HG03558 (cell line): ENCODE measurements around the gene PTGES3.
A peak's percentile ranks its signal among the peaks of the same experiment; 100 is the strongest.
"Not testable (repeated sequence)": the region's sequence is repeated elsewhere in the genome, so short reads cannot be mapped to it uniquely, and the experiment has no call there.

Experiments used
- ATAC-seq: cut with Tn5 transposase; IDR thresholded peaks from one replicate; pipeline ENCODE4 v1.9.1; 2021; ENCODE audit warnings: moderate number of reproducible peaks; ENCODE audit not compliant: unreplicated experiment; ENCODE audit errors: extremely low read depth

The PTGES3 gene

DNA sequence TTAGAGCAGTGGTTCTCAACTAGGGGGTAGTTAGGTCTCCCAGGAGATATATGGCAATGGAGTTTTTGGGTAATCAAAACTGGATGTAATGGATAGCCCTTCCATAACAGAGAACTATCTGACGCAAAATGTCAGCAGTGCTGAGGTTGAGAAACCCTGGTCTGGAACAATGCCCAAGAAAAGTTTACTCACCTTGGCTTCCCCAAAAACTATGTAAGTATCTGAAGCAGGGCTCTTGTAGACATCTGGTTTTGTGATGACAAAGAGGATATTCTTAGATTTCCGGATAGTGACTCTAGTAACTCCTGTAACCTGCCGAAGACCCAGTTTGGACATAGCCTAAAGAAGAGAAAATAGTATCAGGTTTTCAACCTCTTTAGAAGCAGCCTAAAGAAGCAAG lies 25.3 kb upstream of the PTGES3 start:
- no peak for ATAC-seq

DNA sequence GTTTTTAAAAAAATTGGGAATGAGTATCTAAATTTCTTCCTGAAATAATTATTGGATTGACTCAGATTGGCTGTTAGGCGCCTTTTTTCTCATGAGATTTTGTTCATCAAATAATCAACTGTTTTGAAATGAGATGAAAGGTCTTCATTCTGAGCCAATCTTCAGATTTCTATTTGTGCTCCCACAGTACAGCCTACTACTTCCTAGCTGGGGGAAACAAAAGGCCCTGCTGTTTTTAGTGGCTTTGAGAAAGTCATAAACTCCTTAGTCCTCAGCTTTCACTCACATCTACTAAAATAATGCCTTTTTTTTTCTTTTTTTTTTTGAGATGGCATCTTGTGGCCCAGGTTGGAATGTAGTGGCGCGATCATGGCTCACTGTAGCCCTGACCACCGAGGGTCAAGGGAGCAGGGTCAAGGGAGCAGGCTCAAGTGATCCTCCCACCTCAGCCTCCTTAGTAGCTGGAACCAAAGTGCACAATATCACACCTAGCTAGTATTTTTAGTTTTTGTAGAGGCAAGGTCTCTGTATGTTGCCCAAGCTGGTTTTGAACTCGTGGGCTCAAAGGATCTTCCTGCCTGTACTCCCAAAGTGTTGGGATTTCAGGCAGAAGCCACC lies 21.8 kb upstream of the PTGES3 start:
- ATAC-seq, result no peak

GRCh38 chr12:56704522-56704921 lies 16.4 kb upstream of the PTGES3 start:
- ATAC-seq, result not testable (repeated sequence)

- no peak for ATAC-seq
Measured at GRCh38 chr12:56699020-56699661, 11.1 kb upstream of the PTGES3 start.

DNA sequence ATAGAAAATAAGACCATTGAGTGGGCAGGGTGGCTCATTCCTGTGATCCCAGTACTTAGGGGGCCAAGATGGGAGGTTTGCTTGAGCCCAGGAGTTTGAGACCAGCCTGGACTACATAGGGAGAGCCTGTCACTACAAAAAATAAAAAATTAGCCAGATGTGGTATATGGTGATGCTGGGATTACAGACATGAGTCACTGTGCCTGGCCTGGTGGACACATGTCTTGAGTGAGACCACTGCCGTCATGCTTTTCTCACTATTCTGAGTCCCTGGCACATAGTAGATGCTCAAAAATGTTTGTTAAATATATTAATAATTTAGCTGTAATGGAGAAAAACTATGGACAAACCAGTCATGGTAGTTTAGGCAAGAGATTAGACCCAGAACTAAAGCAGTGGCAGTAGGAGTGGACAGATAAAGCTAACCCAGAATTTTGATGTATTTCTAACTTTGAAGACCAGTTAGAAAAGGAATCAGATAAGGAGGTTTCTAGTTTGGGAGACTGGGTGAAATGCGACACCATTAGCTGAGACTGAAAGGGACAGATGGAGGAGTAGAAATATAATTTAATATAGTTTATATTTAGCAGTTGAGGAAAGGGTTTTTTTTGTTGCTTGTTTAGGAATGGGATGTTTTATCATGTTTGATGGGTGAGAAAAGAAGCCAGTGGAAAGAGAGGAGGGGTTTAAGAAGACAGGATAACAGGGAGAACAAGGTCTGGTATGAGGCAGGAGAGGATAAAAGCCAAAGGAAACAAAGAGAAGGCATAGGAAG lies 7.4 kb upstream of the PTGES3 start:
- no peak for ATAC-seq

DNA sequence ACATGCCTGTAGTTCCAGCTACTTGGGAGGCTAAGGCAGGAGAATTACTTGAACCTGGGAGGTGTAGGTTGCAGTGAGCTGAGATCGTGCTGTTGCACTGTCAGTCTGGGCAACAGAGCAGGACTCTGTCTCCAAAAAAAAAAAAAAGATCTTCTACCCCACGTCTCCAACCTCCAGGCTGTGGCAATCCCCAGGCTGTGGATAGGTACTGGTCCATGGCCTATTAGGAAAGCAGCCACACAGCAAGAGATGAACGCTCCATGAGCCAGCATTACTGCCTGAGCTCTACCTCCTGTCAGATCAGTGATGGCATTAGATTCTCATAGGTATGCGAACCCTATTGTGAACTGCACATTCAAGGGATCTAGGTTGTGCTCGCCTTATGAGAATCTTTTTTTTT lies 6.1 kb upstream of the PTGES3 start:
- no peak for ATAC-seq

DNA sequence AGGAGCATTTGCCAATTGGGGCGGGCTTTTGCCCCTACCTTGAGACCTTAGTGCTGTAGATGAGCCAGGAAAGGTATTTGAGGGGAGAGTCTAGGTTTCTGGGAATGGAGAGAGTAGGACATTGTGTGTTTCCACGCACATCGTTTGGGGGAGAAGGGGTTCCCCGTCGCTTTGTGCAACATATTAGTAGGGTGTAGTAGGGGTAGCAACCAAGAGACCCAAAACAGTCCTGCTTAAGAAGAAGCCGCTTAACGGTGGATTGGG lies 694 bp upstream of the PTGES3 start:
- peak; percentile 2 for ATAC-seq

DNA sequence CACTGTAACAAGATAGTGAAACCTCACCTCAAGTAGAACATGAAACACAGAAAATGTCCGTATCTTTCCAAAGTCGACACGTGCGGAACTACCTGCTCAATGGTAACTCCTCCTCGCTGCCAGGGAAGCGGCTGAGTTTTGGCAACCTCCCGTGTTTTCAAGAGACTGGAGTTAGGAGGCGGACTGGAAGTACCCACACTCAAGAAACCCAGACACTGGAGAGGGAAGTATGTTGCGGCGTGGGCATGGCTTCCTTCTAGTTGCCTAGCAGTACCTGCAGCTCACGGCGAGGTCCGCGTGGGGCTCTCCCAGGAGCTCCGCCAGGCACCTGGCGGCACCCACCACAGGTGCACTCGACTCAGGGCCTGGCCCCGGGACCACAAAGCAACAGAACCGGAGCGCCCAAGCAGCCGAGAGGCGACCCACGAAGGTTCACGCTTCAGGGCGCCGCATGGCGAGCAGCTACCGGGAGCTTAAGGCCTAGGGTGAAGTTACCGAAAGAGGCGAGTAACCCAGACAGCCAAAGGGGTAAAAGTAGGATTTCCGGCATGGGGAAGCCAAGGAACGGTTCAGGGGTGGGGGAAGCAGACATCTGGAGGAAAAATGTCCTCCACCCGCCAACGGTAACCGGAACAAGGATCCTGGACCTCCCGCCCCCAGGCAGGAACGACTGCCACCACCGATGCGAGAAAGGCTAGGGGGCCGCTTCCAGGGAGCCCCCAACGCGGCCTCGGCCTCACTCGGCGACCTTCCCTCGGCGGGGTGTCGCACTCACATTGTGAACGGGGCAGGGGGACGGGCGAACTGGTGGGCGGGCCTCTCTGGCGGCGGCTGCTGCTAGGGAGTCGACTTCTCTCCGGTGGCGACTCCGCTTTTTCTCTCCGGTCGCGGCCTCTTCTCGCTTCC lies 608 bp downstream of the PTGES3 start:
- no peak for ATAC-seq

GRCh38 chr12:56684745-56685359 lies 3.2 kb downstream of the PTGES3 start:
- ATAC-seq, result no peak

DNA sequence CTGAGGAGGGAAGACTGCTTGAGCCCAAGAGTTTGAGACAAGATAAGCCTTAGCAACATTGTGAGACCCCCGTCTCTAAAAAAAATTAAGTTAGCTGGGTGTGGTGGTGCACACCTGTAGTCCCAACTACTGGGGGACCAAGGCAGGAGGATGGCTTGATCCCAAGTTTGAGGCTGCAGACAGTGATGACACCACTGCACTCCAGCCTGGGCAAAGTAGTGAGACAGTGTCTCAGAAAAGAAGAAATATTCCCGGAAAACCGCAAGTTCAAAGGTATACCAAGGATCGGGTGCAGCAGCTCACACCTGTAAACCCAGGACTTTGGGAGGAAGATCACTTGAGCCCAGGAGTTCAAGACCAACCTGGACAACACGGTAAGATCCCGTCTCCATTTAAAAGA lies 5.8 kb downstream of the PTGES3 start:
- no peak for ATAC-seq

- no peak for ATAC-seq
Measured at GRCh38 chr12:56679883-56680575, 8.1 kb downstream of the PTGES3 start.

DNA sequence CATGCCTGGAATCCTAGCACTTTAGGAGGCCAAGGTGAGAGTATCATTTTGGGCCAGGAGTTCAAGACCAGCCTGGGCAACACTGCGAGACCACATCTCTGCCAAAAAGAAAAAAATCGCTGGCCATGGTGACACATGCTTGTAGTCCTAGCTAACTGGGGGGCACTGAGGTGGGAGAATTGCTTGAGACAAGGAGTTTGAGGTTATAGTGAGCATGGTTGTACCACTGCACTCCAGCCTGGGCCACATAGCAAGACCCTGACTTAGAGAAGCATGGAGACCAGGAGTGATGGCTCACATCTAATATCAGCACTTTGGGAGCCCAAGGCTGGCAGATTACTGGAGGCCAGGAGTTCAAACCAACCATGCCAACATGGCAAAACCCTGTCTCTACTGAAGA lies 9.2 kb downstream of the PTGES3 start:
- no peak for ATAC-seq

- no peak for ATAC-seq
Measured at GRCh38 chr12:56677680-56678079, 10.4 kb downstream of the PTGES3 start.

DNA sequence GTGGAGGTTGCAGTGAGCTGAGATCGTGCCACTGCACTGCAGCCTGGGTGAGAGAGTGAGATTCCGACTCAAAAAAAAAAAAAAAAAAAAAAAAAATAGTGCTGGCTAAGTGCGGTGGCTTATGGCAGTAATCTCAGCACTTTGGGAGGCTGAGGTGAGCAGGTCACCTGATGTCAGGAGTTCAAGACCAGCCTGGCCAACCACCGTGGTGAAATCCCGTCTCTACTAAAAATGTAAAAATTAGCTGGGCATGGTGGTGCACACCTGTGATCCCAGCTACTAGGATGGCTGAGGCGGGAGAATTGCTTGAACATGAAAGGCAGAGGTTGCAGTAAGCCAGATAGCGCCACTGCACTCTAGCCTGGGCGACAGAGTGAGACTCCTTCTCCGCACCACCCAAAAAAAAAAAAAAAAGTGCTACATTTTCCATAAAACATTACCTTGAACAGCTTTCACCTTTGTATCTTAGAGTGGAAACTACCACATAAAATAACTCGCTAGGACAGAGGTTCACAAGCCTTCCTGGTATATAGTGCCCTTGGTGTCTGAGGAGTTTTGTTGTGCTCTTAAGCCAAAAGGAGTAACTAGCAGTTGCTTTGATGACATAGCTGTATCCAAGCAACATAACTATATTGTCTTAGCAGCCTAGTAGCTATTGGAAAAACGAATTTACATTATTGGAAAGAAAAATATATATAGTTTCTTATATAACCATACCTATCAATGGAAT lies 11.1 kb downstream of the PTGES3 start:
- no peak for ATAC-seq

- ATAC-seq, result no peak
Measured at GRCh38 chr12:56671608-56672007, 16.5 kb downstream of the PTGES3 start.

GRCh38 chr12:56670836-56671235 lies 17.2 kb downstream of the PTGES3 start:
- no peak for ATAC-seq

- ATAC-seq, result no peak
Measured at GRCh38 chr12:56668197-56668457, 20.0 kb downstream of the PTGES3 start.

GRCh38 chr12:56661979-56662638 lies 26.0 kb downstream of the PTGES3 start:
- ATAC-seq, result no peak

GRCh38 chr12:56661560-56661959 lies 26.5 kb downstream of the PTGES3 start:
- no peak for ATAC-seq
